Esophagus muscularis mucosa (tissue), 4 donors: ENCODE data around the gene GSTCD.

Source experiments
- EP300 ChIP-seq: sonication (generic); formaldehyde crosslinking; IDR thresholded peaks from one replicate; pipeline ENCODE4 v1.6.1; 2017; ENCODE audit warnings: antibody characterized with exemption
- POLR2A ChIP-seq: fragments of 450-650 bp; IDR thresholded peaks from one replicate; pipeline ENCODE4 v1.6.1; 2017; ENCODE audit warnings: antibody characterized with exemption, moderate library complexity, mild to moderate bottlenecking, low read depth
- POLR2AphosphoS5 ChIP-seq, 2 donors: sonication (generic); formaldehyde crosslinking; IDR thresholded peaks; one replicate each; pipeline ENCODE4 v1.6.1; 2017; ENCODE audit warnings: antibody characterized with exemption in 2 of 2
- TF ChIP-seq, protein P1 (sequence below), 3 experiments: fragments of 200-600 bp in 2 of 3; fragments of 450-650 bp in 1 of 3; sonication (generic) in 2 of 3; IDR thresholded peaks; one replicate each; pipeline ENCODE4 v1.5.1; 2017 to 2019; ENCODE audit warnings: antibody characterized with exemption in 3 of 3, mild to moderate bottlenecking in 2 of 3, moderate library complexity in 1 of 3

DNA sequence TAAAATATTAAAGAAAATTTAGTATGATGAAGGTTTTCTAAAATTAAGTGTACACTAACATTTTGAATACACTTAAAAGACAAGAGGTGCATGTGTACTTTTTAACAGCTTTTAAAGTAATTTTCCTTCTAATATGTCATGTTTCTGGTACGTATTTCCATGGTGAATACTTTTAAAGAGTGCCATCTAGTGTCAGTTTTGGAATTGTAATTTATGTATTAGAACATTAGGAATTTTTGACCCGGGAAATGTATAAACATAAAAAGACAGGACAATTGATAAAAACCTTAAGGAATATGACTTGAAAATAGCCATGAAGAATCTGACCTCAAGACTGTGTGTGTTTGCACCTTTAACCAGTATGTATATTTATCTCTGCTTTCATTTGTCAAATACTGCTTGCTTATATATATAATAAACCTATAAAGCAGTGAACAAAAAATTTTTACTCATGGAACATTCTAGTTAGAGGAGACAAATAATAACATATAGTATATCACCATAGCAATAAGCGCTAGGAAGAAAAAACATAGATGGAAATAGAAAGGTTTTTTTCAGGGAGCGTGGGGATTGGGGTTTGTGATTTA is 7.2 kb downstream of the GSTCD start:
- TF ChIP-seq POLR2AphosphoS5 (IDR thresholded peaks at IDR 0.05) (no peak), EP300 (no peak), POLR2A (no peak)
- TF ChIP-seq, protein P1, sequence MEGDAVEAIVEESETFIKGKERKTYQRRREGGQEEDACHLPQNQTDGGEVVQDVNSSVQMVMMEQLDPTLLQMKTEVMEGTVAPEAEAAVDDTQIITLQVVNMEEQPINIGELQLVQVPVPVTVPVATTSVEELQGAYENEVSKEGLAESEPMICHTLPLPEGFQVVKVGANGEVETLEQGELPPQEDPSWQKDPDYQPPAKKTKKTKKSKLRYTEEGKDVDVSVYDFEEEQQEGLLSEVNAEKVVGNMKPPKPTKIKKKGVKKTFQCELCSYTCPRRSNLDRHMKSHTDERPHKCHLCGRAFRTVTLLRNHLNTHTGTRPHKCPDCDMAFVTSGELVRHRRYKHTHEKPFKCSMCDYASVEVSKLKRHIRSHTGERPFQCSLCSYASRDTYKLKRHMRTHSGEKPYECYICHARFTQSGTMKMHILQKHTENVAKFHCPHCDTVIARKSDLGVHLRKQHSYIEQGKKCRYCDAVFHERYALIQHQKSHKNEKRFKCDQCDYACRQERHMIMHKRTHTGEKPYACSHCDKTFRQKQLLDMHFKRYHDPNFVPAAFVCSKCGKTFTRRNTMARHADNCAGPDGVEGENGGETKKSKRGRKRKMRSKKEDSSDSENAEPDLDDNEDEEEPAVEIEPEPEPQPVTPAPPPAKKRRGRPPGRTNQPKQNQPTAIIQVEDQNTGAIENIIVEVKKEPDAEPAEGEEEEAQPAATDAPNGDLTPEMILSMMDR (IDR thresholded peaks at IDR 0.05) = peak; percentile 44 to 55 (median 50)
